Mesenteric fat pad (tissue), 1 donor: ENCODE measurements around the gene PHACTR1. TPM values are rescaled to one million over a fixed set of nuclear protein-coding genes. Genes with fewer than 3 reads are reported as not detected.

Source experiments
- DNase-seq: peaks from one replicate; pipeline ENCODE4 v3.0.0-alpha.2; 2020; ENCODE audit warnings: low spot score
- total RNA-seq: library from RNA; stranded (reverse); fragmentation: NEBNext Ultra II Directional; extraction: Animal tissue kit (Norgen Biotek cat#: 25700); gene quantifications from one replicate; pipeline ENCODE4 v1.2.1, GENCODE V29; 2021
- donor health status: DM: yes; HTN: yes; CAD: no.

Gene PHACTR1
- total RNA-seq, 1 donor from 2014 or later = 10.8 TPM

DNA sequence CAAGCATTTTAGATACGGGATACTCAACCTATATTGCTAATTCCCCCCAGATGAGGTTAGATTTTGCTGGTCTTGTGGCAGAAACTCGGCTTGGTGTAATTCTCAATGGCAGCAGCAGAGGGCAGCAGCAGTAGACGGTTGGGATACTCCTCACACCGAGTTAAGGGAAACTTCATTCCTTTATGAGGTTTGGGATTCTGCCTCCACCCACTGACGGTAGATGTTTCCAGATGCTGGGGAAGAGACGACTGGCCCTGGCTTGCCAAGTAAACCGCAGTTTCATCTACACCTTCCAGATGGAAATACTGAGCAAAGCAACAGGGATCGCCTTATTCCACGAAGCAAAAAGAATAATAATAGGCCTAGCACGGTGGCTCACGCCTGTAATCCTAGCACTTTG, 620.0 kb downstream of the PHACTR1 start:
- no peak for DNase-seq

DNA sequence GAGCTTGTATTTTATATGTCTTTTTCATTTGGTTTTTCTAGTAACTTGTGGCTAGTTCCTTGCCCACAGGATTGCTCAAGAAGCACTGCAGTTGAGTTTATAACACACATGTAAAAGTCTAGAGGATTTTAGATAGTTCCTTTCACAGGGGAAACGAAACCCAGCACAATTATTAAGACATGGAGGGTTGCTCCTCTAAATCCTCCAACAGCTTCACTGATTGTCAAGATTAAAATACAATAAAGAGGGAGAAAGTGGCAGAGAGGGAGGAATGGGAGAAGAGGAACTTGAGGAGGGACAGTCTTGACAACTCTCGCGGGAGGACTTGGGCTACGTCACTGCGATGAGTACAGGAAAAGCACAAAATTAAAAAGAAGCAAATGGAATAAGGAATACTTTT, 621.5 kb downstream of the PHACTR1 start:
- no peak for DNase-seq
